Ascending aorta (tissue), 2 donors: ENCODE data around the gene VKORC1L1. TPM values are rescaled to one million over a fixed set of nuclear protein-coding genes. Genes with fewer than 3 reads are reported as not detected.

ENCODE experiments used
- DNase-seq, 2 donors: peaks; one replicate each; pipeline ENCODE4 v3.0.0-alpha.2; 2019; ENCODE audit warnings: low spot score in 2 of 2
- H3K27ac ChIP-seq, 2 donors: fragments of 200-600 bp; sonication (generic); one replicate each; pipeline ENCODE4 v1.5.1; 2016 to 2017; ENCODE audit warnings: mild to moderate bottlenecking in 1 of 2
- H3K27me3 ChIP-seq: fragments of 200-600 bp; sonication (generic); one replicate; pipeline ENCODE4 v1.5.1; 2017
- H3K36me3 ChIP-seq, 2 donors: fragments of 200-600 bp; sonication (generic); one replicate each; pipeline ENCODE4 v1.5.1; 2016
- H3K4me1 ChIP-seq, 2 donors: fragments of 200-600 bp; sonication (generic); one replicate each; pipeline ENCODE4 v1.5.1; 2016 to 2017; ENCODE audit warnings: mild to moderate bottlenecking in 1 of 2
- H3K4me3 ChIP-seq, 2 donors: fragments of 200-600 bp; sonication (generic); one replicate each; pipeline ENCODE4 v1.5.1; 2016 to 2017; ENCODE audit warnings: mild to moderate bottlenecking in 1 of 2
- H3K9me3 ChIP-seq, 2 donors: fragments of 200-600 bp; sonication (generic); one replicate each; pipeline ENCODE4 v1.5.1; 2016
- CTCF ChIP-seq, 3 experiments: fragments of 200-600 bp in 2 of 3; fragments of 450-650 bp in 1 of 3; sonication (generic) in 2 of 3; IDR thresholded peaks; one replicate each; pipeline ENCODE4 v1.5.1; 2016 to 2019; ENCODE audit warnings: antibody characterized with exemption in 3 of 3, mild to moderate bottlenecking in 1 of 3, moderate library complexity in 1 of 3
- intact Hi-C: fragments of 100-400 bp; cut with DNase I; formaldehyde crosslinking; loops from one replicate; pipeline ENCODE4 v1.15.1; 2023
- total RNA-seq: library from RNA; depleted of rRNA; stranded (reverse); fragments of >200 nt; gene quantifications from one replicate; pipeline ENCODE4 v1.1.0, GENCODE V29; 2016

The VKORC1L1 gene
- total RNA-seq, 1 donor from 2014 or later = 10.2 TPM

GRCh38 chr7:66007232-66007631 lies 134.4 kb downstream of the VKORC1L1 start:
- no peaks in the 10 kb centered on the region for H3K27me3 ChIP-seq
- no peaks in the 10 kb centered on the region for H3K36me3 ChIP-seq
- intact Hi-C loops = no loop called here
- no peak overlapping the region for H3K4me3 ChIP-seq
- DNase-seq = no peak
- no peak for TF ChIP-seq CTCF (IDR thresholded peaks at IDR 0.05)
- no peak overlapping the region for H3K27ac ChIP-seq
- H3K4me1 ChIP-seq = no peaks in the 10 kb centered on the region
- H3K9me3 ChIP-seq = no peaks in the 10 kb centered on the region

Other genes starting within 250 kb of the VKORC1L1 start
- 8.7 TPM for gene GUSB, start 109.1 kb downstream of the VKORC1L1 start, total RNA-seq
- 46.2 TPM for gene ASL, start 202.7 kb downstream of the VKORC1L1 start, total RNA-seq
- 129 TPM for gene CRCP, start 241.8 kb downstream of the VKORC1L1 start, total RNA-seq